GM23338 (cell line): ENCODE results near the gene EDEM1. TPM values are rescaled to one million over a fixed set of nuclear protein-coding genes. Genes with fewer than 3 reads are reported as not detected.

ENCODE experiments used
- ATAC-seq: fragments of 200-7000 bp; cut with Tn5 transposase; 3 replicates; pipeline ENCODE4 v1.9.1; 2020
- DNase-seq: peaks from one replicate; pipeline ENCODE4 v3.0.0-alpha.2; 2015; ENCODE audit warnings: low spot score
- H2AFZ ChIP-seq: fragments of 200-600 bp; sonication (generic); 2 replicates; pipeline ENCODE4 v1.8.0; 2016; ENCODE audit warnings: antibody characterized with exemption, mild to moderate bottlenecking, moderate library complexity
- H3F3A ChIP-seq: fragments of 200-600 bp; sonication (generic); replicated peaks from 2 replicates; pipeline ENCODE4 v1.8.0; 2017; ENCODE audit warnings: antibody characterized with exemption, mixed run types, low read depth
- H3K27ac ChIP-seq: fragments of 200-600 bp; sonication (generic); 2 replicates; pipeline ENCODE4 v1.6.1; 2016; ENCODE audit warnings: low read depth
- H3K27me3 ChIP-seq: fragments of 200-600 bp; sonication (generic); 2 replicates; pipeline ENCODE4 v1.8.0; 2016; ENCODE audit warnings: mild to moderate bottlenecking, mixed run types, moderate library complexity; ENCODE audit not compliant: insufficient read depth
- H3K36me3 ChIP-seq: fragments of 200-600 bp; sonication (generic); 2 replicates; pipeline ENCODE4 v1.8.0; 2016; ENCODE audit warnings: mild to moderate bottlenecking; ENCODE audit not compliant: insufficient read depth
- H3K4me1 ChIP-seq: fragments of 200-600 bp; sonication (generic); 2 replicates; pipeline ENCODE4 v1.8.0; 2016; ENCODE audit warnings: mild to moderate bottlenecking, moderate library complexity; ENCODE audit not compliant: insufficient read depth
- H3K4me2 ChIP-seq: fragments of 200-600 bp; sonication (generic); 2 replicates; pipeline ENCODE4 v1.7.1; 2017; ENCODE audit warnings: mixed run types
- H3K4me3 ChIP-seq: fragments of 200-600 bp; sonication (generic); 2 replicates; pipeline ENCODE4 v1.6.1; 2016; ENCODE audit warnings: mixed run types
- H3K79me2 ChIP-seq: fragments of 200-600 bp; sonication (generic); replicated peaks from 2 replicates; pipeline ENCODE4 v1.8.0; 2017; ENCODE audit warnings: mild to moderate bottlenecking; ENCODE audit not compliant: insufficient read depth
- H3K9me2 ChIP-seq: fragments of 200-600 bp; sonication (generic); 2 replicates; pipeline ENCODE4 v1.8.0; 2017; ENCODE audit not compliant: insufficient read depth
- H4K20me1 ChIP-seq: fragments of 200-600 bp; sonication (generic); replicated peaks from 2 replicates; pipeline ENCODE4 v1.8.0; 2017; ENCODE audit warnings: mild to moderate bottlenecking; ENCODE audit not compliant: insufficient read depth
- H3K27ac Mint-ChIP-seq: 2 replicates; pipeline ENCODE4 v1.8.0; 2020; ENCODE audit warnings: inconsistent platforms, mild to moderate bottlenecking, moderate library complexity, mixed read lengths
- H3K27me3 Mint-ChIP-seq: 3 replicates; pipeline ENCODE4 v1.8.0; 2022; ENCODE audit warnings: low read depth, mild to moderate bottlenecking, moderate library complexity, mixed read lengths, inconsistent platforms; ENCODE audit not compliant: insufficient read depth, poor library complexity
- H3K36me3 Mint-ChIP-seq: 3 replicates; pipeline ENCODE4 v1.8.0; 2021; ENCODE audit warnings: low read depth, mild to moderate bottlenecking, inconsistent platforms, moderate library complexity, mixed read lengths
- H3K4me1 Mint-ChIP-seq: 3 replicates; pipeline ENCODE4 v1.8.0; 2020; ENCODE audit warnings: mild to moderate bottlenecking, inconsistent platforms, mixed read lengths
- H3K4me3 Mint-ChIP-seq: 3 replicates; pipeline ENCODE4 v1.8.0; 2021; ENCODE audit warnings: moderate library complexity, mild to moderate bottlenecking, inconsistent platforms, mixed read lengths
- H3K9me3 Mint-ChIP-seq: 3 replicates; pipeline ENCODE4 v1.8.0; 2020; ENCODE audit warnings: moderate library complexity, mild to moderate bottlenecking, inconsistent platforms, mixed read lengths
- CREB1 ChIP-seq: fragments of 250-450 bp; sonication (Bioruptor Pico); IDR thresholded peaks from 2 replicates; pipeline ENCODE4 v1.5.0; 2020; ENCODE audit warnings: low read depth, mild to moderate bottlenecking, moderate library complexity
- EZH2 ChIP-seq: fragments of 200-600 bp; sonication (generic); IDR thresholded peaks from one replicate; pipeline ENCODE4 v1.8.0; 2017; ENCODE audit warnings: antibody characterized with exemption, mild to moderate bottlenecking, low read depth; ENCODE audit not compliant: unreplicated experiment
- JUNB ChIP-seq: IDR thresholded peaks from one replicate; pipeline ENCODE4 v1.6.1; 2016; ENCODE audit warnings: antibody characterized with exemption; ENCODE audit not compliant: unreplicated experiment
- NANOG ChIP-seq: IDR thresholded peaks from 2 replicates; pipeline ENCODE4 v1.6.1; 2016; ENCODE audit warnings: antibody characterized with exemption, borderline replicate concordance
- POLR2AphosphoS5 ChIP-seq: IDR thresholded peaks from 2 replicates; pipeline ENCODE4 v1.6.1; 2016; ENCODE audit warnings: antibody characterized with exemption, low read depth
- STAT1 ChIP-seq: IDR thresholded peaks from one replicate; pipeline ENCODE4 v1.6.1; 2016; ENCODE audit warnings: antibody characterized with exemption; ENCODE audit not compliant: unreplicated experiment
- ZNF114 ChIP-seq: fragments of 250-450 bp; sonication (Bioruptor Pico); IDR thresholded peaks from 2 replicates; pipeline ENCODE4 v1.5.0; 2020; ENCODE audit warnings: mild to moderate bottlenecking, moderate library complexity
- ZNF331 ChIP-seq: fragments of 250-450 bp; sonication (Bioruptor Pico); IDR thresholded peaks from 2 replicates; pipeline ENCODE4 v1.5.0; 2020; ENCODE audit warnings: low read depth, mild to moderate bottlenecking, moderate library complexity
- polyA plus RNA-seq: library from polyadenylated mRNA; unstranded; fragments of >200 nt; fragmentation: Nextera tagmentation; extraction: Ambion mirVana; gene quantifications from 2 replicates; pipeline ENCODE4 v1.2.1, GENCODE V29; 2016
- total RNA-seq: library from RNA; depleted of rRNA; stranded (reverse); fragments of >200 nt; shearing (Covaris generic); gene quantifications from 2 replicates; pipeline ENCODE4 v1.2.3, GENCODE V29; 2014
- TF ChIP-seq, protein P1 (sequence below): IDR thresholded peaks from one replicate; pipeline ENCODE4 v1.6.1; 2018; ENCODE audit warnings: antibody characterized with exemption; ENCODE audit not compliant: unreplicated experiment
- TF ChIP-seq, protein P2 (sequence below): fragments of 250-450 bp; sonication (Bioruptor Pico); IDR thresholded peaks from 2 replicates; pipeline ENCODE4 v1.5.0; 2020; ENCODE audit warnings: mild to moderate bottlenecking, moderate library complexity
- TF ChIP-seq, protein P3 (sequence below), 2 experiments: fragments of 200-600 bp in 1 of 2; sonication (generic) in 1 of 2; conservative IDR thresholded peaks; 2 replicates each; pipeline versions ENCODE4 v1.5.1 to v1.6.1; 2016 to 2017; ENCODE audit warnings: antibody characterized with exemption in 2 of 2, low read depth in 2 of 2, mild to moderate bottlenecking in 2 of 2, moderate library complexity in 1 of 2

The EDEM1 gene
- total and polyA plus RNA-seq, 2 experiments from 2014 or later: 2.2 to 36.7 TPM

DNA sequence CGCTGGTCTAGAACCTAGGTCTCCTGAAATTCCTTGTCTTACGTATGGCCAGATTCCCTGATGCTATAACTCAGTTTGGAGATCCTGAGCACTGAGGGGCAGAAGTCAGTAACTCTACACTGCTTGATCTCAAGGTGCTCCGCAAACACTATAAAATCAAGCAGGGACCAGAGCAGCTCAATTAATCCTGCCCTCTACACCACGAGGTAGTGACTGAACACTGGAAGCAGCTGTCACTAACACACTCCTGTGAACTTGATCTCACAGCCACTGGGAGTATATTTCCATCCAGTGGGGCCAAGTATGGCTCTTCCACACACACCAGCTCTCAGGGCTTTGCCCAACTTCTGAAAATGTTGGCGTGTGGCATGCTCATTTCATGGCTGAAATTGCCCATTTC, 51.0 kb downstream of the EDEM1 start (continued):
- TF ChIP-seq, protein P1, sequence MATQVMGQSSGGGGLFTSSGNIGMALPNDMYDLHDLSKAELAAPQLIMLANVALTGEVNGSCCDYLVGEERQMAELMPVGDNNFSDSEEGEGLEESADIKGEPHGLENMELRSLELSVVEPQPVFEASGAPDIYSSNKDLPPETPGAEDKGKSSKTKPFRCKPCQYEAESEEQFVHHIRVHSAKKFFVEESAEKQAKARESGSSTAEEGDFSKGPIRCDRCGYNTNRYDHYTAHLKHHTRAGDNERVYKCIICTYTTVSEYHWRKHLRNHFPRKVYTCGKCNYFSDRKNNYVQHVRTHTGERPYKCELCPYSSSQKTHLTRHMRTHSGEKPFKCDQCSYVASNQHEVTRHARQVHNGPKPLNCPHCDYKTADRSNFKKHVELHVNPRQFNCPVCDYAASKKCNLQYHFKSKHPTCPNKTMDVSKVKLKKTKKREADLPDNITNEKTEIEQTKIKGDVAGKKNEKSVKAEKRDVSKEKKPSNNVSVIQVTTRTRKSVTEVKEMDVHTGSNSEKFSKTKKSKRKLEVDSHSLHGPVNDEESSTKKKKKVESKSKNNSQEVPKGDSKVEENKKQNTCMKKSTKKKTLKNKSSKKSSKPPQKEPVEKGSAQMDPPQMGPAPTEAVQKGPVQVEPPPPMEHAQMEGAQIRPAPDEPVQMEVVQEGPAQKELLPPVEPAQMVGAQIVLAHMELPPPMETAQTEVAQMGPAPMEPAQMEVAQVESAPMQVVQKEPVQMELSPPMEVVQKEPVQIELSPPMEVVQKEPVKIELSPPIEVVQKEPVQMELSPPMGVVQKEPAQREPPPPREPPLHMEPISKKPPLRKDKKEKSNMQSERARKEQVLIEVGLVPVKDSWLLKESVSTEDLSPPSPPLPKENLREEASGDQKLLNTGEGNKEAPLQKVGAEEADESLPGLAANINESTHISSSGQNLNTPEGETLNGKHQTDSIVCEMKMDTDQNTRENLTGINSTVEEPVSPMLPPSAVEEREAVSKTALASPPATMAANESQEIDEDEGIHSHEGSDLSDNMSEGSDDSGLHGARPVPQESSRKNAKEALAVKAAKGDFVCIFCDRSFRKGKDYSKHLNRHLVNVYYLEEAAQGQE: no peak
- TF ChIP-seq NANOG (no peak), POLR2AphosphoS5 (no peak), ZNF331 (CRISPR knock-in tag) (no peak), STAT1 (no peak), CREB1 (CRISPR knock-in tag) (no peak), ZNF114 (no peak), EZH2 (no peak), JUNB (no peak)

DNA sequence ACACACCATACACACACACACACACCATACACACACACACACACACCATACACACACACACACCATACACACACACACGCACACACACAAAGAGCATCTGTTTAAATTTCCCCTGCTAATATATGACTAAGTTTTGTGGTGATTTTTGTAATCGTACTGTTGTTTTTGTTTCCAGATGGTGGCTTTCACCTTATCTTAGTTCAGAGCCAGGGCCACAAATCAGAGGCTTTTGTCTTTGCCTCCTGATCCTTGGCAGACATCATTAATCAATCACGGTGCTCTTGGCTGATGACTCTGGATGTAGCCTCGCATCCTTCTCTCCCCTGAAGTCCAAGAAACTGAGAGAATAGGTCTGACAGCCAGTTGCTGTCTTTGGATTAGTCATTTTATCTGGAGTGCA, 52.1 kb downstream of the EDEM1 start:
- Mint-ChIP-seq H3K4me1 (no peaks in the 10 kb centered on the region), H3K27me3 (no peaks in the 10 kb centered on the region), H3K4me3 (no peak overlapping the region), H3K27ac (no peak overlapping the region), H3K9me3 (peaks cover 55% of the 10 kb centered on the region), H3K36me3 (peaks cover 6% of the 10 kb centered on the region; the same call in 2 of the 3 replicates)
- no peak for TF ChIP-seq NANOG
- no peak for TF ChIP-seq ZNF114
- TF ChIP-seq, protein P2, sequence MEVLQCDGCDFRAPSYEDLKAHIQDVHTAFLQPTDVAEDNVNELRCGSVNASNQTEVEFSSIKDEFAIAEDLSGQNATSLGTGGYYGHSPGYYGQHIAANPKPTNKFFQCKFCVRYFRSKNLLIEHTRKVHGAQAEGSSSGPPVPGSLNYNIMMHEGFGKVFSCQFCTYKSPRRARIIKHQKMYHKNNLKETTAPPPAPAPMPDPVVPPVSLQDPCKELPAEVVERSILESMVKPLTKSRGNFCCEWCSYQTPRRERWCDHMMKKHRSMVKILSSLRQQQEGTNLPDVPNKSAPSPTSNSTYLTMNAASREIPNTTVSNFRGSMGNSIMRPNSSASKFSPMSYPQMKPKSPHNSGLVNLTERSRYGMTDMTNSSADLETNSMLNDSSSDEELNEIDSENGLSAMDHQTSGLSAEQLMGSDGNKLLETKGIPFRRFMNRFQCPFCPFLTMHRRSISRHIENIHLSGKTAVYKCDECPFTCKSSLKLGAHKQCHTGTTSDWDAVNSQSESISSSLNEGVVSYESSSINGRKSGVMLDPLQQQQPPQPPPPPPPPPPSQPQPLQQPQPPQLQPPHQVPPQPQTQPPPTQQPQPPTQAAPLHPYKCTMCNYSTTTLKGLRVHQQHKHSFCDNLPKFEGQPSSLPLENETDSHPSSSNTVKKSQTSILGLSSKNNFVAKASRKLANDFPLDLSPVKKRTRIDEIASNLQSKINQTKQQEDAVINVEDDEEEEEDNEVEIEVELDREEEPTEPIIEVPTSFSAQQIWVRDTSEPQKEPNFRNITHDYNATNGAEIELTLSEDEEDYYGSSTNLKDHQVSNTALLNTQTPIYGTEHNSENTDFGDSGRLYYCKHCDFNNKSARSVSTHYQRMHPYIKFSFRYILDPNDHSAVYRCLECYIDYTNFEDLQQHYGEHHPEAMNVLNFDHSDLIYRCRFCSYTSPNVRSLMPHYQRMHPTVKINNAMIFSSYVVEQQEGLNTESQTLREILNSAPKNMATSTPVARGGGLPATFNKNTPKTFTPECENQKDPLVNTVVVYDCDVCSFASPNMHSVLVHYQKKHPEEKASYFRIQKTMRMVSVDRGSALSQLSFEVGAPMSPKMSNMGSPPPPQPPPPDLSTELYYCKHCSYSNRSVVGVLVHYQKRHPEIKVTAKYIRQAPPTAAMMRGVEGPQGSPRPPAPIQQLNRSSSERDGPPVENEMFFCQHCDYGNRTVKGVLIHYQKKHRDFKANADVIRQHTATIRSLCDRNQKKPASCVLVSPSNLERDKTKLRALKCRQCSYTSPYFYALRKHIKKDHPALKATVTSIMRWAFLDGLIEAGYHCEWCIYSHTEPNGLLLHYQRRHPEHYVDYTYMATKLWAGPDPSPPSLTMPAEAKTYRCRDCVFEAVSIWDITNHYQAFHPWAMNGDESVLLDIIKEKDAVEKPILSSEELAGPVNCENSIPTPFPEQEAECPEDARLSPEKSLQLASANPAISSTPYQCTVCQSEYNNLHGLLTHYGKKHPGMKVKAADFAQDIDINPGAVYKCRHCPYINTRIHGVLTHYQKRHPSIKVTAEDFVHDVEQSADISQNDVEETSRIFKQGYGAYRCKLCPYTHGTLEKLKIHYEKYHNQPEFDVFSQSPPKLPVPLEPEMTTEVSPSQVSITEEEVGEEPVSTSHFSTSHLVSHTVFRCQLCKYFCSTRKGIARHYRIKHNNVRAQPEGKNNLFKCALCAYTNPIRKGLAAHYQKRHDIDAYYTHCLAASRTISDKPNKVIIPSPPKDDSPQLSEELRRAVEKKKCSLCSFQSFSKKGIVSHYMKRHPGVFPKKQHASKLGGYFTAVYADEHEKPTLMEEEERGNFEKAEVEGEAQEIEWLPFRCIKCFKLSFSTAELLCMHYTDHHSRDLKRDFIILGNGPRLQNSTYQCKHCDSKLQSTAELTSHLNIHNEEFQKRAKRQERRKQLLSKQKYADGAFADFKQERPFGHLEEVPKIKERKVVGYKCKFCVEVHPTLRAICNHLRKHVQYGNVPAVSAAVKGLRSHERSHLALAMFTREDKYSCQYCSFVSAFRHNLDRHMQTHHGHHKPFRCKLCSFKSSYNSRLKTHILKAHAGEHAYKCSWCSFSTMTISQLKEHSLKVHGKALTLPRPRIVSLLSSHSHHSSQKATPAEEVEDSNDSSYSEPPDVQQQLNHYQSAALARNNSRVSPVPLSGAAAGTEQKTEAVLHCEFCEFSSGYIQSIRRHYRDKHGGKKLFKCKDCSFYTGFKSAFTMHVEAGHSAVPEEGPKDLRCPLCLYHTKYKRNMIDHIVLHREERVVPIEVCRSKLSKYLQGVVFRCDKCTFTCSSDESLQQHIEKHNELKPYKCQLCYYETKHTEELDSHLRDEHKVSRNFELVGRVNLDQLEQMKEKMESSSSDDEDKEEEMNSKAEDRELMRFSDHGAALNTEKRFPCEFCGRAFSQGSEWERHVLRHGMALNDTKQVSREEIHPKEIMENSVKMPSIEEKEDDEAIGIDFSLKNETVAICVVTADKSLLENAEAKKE (CRISPR knock-in tag): no peak
- no peak for TF ChIP-seq JUNB
- TF ChIP-seq, protein P3, sequence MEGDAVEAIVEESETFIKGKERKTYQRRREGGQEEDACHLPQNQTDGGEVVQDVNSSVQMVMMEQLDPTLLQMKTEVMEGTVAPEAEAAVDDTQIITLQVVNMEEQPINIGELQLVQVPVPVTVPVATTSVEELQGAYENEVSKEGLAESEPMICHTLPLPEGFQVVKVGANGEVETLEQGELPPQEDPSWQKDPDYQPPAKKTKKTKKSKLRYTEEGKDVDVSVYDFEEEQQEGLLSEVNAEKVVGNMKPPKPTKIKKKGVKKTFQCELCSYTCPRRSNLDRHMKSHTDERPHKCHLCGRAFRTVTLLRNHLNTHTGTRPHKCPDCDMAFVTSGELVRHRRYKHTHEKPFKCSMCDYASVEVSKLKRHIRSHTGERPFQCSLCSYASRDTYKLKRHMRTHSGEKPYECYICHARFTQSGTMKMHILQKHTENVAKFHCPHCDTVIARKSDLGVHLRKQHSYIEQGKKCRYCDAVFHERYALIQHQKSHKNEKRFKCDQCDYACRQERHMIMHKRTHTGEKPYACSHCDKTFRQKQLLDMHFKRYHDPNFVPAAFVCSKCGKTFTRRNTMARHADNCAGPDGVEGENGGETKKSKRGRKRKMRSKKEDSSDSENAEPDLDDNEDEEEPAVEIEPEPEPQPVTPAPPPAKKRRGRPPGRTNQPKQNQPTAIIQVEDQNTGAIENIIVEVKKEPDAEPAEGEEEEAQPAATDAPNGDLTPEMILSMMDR (conservative IDR thresholded peaks at IDR 0.05; ENCODE audit: low read depth in 2 of 2): no peak
- no peaks in the 10 kb centered on the region for H4K20me1 ChIP-seq
- no peaks in the 10 kb centered on the region for H3K4me1 ChIP-seq
- DNase-seq (no peak), ATAC-seq (no peak)
- no peak overlapping the region for H3K4me2 ChIP-seq
- H3K27ac ChIP-seq: no peak overlapping the region
- no peak overlapping the region for H3K4me3 ChIP-seq
- H3F3A ChIP-seq: no peaks in the 10 kb centered on the region
- H3K79me2 ChIP-seq: no peaks in the 10 kb centered on the region
- no peaks in the 10 kb centered on the region for H3K9me2 ChIP-seq
- no peaks in the 10 kb centered on the region for H3K27me3 ChIP-seq
- H3K36me3 ChIP-seq: no peaks in the 10 kb centered on the region
- no peak overlapping the region for H2AFZ ChIP-seq
